Stimulated activated CD8-positive, alpha-beta memory T cell treated with anti-CD3 and anti-CD28 coated beads, Interleukin-4, amount 100 ng/mL, for 24 hours (primary cell): ENCODE results near the gene ZFYVE1.
"Not testable (repeated sequence)": the region's sequence is repeated elsewhere in the genome, so short reads cannot be mapped to it uniquely, and the experiment has no call there.

Experiments
- DNase-seq: peaks from one replicate; pipeline ENCODE4 v3.0.0-alpha.2; 2020; ENCODE audit warnings: low read depth

Gene ZFYVE1, protein sequence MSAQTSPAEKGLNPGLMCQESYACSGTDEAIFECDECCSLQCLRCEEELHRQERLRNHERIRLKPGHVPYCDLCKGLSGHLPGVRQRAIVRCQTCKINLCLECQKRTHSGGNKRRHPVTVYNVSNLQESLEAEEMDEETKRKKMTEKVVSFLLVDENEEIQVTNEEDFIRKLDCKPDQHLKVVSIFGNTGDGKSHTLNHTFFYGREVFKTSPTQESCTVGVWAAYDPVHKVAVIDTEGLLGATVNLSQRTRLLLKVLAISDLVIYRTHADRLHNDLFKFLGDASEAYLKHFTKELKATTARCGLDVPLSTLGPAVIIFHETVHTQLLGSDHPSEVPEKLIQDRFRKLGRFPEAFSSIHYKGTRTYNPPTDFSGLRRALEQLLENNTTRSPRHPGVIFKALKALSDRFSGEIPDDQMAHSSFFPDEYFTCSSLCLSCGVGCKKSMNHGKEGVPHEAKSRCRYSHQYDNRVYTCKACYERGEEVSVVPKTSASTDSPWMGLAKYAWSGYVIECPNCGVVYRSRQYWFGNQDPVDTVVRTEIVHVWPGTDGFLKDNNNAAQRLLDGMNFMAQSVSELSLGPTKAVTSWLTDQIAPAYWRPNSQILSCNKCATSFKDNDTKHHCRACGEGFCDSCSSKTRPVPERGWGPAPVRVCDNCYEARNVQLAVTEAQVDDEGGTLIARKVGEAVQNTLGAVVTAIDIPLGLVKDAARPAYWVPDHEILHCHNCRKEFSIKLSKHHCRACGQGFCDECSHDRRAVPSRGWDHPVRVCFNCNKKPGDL

DNA sequence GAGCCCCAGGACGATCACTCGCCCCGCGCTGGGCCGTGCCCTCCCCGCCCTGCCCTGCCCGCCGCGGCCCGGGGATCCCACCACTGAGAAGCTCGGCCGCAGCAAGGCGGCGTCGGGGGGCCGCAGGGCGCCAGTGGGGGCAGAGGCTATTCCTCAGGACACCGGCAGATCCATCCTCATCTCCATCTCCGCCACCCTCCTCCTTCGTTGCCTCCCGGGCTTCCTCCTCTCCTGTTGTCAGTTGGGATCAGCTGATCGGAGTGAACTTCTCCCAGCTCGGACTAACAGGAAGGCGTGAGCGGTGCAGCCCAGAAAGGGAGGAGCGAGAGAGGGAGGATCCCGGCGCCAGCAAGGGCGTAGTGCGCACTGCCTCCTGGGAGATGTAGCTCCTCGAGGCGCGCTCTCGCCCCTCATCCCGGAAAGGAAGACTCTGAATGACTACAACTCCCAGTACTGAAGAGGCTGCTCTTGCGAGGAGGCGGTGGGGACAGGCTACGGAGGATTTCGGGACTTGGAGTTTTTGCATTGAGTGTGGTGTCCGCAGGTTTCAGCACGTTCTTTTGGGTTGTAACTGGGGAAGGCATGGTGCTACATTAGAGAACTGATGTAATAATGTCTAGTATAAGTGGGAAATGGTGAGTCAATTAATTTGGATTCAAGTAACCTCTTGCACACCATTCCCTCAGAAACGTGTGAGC lies at the start of gene ZFYVE1:
Gene ZFYVE1 (minus strand): TSS at position 262 of the 698 bp plus-strand sequence. CDS start 2,598 bp downstream, outside the sequence.
- DNase-seq, result peak; percentile 84

DNA sequence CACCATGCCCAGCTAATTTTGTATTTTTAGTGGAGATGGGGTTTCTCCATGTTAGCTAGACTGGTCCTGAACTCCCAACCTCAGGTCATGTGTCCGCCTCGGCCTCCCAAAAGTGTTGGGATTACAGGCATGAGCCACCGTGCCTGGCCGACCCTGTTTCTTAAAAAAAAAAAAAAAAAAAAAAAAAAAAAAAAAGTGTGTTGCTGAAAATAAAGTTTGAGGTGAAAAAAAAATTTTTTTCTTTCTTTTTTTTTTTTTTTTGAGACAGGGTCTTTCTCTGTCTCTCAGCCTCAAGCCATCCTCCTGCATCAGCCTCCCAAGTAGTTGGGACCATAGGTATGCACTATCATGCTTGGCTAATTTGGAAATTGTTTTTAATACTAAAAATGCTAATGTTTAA lies 42.7 kb upstream of the ZFYVE1 start:
- DNase-seq, result no peak

DNA sequence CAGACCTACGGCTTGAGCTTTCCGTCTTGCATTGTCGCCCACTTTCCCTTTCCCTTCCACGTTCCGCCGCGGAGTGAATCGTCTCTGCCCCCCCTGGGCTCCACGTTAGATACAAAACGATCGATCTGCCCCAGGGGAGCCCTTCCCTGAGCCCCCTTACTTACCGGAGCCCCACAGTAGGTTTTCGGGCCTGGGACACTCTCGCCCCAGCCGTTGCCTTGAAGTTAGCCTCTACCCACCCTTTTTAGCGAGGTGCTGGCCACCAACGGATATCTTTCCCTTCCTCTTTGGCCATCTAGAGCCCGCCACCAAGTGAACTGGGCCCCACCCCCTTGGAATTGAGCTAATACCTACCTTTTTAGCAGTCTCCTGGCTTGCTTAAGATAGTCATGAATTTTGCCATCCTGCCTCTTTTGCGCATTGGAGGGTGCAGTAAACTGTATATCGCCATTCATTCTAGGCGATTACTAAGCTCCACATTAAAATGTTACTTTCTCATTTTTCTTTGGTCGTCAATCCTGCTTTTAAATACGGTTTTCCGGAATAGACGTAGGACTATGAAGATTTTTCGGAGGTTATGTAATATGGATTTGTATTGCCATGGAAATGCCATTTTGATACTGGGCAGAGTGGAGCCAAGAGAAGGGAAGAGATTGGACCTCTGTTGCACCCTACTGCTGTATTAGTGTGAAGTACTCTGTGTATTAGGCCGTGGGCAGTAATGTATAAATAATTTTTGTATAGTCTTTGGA lies 32.2 kb upstream of the ZFYVE1 start:
- no peak for DNase-seq

DNA sequence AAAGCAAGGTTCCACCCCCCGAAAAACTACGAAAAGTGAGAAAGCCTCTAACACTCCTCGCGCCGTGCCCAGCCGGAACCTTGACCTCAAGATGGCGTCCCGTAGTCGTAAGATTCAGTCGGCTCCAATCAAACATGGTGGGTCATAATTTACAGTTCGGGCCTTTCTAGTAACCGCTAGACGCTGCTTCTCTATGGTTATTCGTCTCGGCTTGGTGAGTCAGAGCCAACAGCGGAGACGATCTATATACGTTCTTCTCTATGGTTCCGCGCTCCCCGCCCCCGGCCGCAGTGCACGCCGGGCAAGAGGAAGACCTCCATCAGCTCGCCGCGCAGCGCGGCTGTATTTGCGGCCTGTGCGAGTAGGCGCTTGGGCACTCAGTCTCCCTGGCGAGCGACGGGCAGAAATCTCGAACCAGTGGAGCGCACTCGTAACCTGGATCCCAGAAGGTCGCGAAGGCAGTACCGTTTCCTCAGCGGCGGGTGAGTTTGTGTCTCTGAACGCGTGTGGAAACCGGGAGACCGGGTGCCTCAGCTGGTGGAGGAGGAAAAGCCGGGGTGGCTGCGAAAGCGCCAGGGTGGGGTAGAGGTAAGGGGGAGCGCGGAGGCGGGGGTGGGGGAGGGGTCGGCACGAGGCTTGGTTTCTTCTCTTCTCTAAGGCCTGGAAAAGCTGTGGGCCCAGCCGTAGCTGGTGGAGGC lies 31.5 kb upstream of the ZFYVE1 start, which contains the start of gene RBM25:
Gene RBM25 (plus strand): TSS at position 311 of the 698 bp plus-strand sequence. CDS start 13,108 bp downstream, outside the sequence.
- DNase-seq, result peak; percentile 89

DNA sequence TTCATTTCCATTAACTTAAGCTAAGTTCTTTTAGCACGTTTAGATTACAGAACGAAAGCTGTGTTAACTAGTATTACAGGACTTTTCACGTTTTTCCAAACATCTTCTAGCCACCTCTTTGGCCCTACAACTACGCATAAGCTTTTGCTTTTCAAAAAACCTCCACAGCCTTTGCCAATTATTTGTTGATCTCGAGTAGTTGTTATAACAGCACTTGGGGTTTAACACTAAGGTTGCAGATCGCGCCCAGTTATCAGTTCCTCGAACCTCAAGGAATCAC lies 31.0 kb upstream of the ZFYVE1 start:
- no peak for DNase-seq

DNA sequence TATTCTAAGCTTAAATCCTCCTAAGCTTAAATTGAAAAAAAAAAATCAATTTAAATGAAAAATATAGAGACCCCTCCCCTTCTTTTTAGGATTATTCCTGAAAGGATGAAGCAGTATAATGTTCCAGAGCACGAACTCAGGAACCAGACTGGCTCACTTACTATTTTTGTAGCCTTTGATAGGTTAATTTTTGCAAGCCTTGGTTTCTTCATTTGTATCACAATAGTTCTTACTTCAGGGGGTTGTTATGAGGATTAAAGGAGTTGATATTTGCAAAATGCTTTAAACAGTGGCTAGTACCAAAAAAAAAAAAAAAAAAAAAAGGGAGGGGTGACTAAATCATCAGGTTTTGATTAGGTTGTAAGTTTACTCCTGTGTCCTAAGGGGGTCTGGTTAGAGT lies 28.3 kb upstream of the ZFYVE1 start:
- no peak for DNase-seq

DNA sequence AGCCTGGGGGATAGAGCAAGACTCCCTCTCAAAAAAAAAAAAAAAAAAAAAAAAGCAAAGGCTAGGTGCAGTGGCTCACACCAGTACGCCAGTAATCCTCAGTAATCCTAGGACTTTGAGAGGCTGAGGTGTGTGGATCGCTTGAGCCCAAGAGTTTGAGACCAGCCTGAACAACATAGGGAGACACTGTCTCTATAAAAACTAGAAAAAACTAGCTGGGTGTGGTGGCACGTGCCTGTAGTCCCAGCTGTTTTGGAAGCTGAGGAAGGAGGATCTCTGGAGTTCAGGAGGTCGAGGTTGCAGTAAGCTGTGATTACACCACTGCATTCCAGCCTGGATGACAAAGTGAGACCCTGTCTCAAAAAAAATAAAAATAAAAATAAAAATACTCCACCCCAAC lies 22.5 kb upstream of the ZFYVE1 start:
- DNase-seq, result no peak

DNA sequence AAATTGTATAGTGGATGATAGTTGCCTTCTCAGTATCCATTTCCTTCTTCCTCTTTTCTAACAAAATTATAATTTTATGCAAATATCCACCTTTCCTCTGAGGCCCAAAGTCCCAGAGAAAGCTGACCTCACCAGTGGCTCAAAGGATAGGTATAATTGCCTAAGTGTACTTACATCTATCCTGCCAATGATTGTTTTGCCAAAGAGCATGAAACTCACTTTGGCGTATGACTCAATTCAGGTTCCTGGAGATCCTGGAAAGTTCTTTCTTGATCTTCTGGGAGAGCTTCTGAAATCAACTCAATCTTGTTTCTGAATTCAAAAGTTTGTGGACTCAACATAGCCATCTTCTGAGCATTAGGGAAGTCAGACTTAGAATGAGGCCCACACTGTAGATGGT lies 20.9 kb upstream of the ZFYVE1 start:
- DNase-seq, result no peak

DNA sequence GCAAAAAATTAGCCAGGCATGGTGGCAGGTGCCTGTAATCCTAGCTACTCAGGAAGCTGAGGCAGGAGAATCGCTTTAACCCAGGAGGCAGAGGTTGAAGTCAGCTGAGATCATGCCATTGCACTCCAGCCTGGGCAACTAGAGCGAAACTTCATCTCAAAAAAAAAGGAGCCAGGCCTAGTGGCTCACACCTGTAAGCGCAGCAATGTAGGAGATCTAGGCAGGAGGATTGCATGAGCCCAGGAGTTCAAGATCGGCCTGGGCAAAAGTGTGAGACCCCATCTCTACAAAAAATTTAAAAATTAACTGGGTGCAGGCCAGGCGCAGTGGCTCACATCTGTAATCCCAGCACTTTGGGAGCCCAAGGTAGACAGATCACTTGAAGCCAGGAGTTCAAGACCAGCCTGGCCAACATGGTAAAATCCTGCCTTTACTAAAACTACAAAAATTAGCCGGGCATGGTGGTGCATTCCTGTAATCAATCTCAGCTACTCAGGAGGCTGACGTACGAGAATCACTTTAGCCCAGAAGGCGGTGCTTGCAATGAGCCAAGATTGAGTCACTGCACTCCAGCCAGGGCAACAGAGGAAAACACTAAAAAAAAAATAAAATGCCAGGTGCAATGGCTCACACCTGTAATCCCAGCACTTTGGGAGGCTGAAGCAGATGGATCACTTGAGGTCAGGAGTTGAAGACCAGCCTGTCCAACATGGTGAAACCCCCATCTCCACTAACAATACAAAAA lies 10.0 kb upstream of the ZFYVE1 start:
- not testable (repeated sequence) for DNase-seq

DNA sequence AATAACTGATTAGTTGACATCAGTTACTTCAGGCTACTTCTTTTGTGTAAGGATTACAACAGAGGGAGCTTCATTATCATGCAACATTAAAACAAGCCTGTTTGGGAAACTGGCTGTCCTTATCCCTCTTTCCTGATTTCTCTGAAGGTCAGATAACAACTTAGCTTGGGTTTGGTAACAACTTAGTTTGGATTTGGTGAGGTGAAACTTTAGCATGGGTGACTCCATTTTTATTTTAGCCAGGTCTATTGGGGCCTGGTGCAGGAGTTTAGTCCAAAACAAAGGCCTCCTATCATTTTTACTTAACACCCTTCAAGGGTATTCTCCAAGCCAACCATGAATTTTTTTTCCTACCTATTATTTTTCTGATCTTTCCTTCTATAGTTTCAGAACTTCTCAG lies 1.1 kb upstream of the ZFYVE1 start:
- no peak for DNase-seq

DNA sequence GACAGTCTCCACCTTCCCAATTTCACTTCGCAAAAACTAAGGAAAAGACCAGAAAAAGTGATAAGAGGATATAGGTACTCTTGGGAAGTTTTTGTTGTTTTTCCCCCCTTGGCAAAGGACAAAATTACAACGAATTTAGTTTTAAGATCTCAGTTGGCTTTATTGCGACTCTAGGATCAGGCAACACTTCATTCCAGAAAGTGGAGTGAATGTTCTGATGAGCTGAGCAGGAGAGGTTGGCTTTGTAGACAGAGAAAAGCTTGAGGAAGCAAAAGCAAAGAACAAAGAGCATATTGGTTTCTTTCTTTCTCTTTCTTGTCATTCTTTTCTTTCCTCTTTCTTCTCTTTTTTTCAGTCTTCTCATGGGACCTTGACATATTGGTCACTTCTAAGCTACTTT lies 640 bp upstream of the ZFYVE1 start:
- no peak for DNase-seq

DNA sequence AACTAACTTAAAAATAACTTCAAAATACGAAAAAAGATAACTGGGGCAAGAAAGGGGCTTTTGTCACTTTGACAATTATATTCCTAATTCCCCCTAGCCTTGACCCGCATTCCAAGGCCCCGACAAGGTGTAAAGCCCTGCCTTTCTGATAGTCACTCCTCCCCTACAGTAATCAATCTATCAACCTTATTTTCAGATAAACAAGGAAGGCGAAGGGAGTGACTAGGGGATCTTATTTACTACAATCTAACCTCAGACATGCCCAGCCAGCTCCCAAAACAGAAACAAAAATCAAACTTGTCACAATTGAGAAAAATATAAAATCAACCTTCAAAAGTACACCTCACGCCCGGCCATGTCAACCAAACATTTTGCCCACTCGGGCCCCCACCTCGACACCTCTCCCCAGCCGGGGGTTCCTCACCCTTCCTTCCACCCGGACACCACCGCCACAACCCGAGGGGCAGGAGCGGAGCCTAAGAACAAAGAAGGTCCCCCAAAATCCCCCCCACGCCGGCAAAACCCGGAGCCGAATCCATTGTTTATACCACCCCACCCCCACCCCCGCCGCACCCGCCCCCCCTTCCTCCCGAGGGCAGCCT lies 562 bp downstream of the ZFYVE1 start:
- no peak for DNase-seq

DNA sequence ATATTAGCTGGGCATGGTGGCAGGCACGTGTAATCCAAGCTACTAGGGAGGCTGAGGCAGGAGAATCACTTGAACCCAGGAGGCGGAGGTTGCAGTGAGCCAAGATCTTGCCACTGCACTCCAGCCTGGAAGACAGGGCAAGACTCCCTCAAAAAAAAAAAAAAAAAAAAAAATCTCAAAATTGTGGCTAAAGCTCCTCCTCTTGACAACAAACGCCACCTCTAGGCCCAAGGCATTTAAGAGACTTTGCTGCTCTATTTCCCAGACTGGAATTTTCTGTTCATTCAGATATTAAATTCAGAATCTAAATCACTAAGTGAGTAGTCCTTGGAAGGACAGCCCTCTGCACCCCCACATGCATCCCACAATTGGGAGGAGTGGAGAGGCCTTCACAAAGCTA lies 1.4 kb downstream of the ZFYVE1 start:
- DNase-seq, result no peak

DNA sequence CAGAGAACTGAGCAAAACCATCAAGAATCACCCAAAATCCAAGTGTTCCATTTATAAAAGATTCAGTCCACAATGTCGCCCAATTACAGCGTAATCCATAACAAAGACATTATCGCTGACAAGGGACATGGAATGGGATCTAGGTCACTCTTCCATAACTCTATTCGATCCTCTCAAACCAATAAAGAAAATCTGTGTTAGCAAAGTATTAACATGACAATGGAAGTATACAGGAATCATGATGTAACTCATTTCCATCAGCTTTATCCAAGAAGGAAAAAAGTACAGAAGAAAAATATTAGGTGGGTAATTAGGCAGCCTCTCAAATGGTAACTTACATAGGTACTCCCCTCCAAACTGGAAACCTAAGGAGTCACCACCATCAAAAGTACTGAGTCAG lies 4.9 kb downstream of the ZFYVE1 start:
- DNase-seq, result no peak

DNA sequence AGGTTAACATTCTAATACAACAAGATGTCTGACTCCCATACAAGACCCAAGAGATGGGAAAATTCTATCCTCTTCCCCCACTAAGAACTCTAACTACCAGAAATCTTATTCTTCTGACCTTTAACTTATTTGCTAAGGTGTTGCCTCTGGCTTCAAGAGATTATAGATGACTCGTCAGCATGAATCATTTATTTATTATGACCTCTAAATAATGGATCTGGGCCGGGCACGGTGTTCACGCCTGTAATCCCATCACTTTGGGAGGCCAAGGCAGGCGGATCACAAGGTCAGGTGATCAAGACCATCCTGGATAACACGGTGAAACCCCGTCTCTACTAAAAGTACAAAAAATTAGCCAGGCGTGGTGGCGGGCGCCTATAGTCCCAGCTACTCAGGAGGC lies 10.9 kb downstream of the ZFYVE1 start:
- not testable (repeated sequence) for DNase-seq

DNA sequence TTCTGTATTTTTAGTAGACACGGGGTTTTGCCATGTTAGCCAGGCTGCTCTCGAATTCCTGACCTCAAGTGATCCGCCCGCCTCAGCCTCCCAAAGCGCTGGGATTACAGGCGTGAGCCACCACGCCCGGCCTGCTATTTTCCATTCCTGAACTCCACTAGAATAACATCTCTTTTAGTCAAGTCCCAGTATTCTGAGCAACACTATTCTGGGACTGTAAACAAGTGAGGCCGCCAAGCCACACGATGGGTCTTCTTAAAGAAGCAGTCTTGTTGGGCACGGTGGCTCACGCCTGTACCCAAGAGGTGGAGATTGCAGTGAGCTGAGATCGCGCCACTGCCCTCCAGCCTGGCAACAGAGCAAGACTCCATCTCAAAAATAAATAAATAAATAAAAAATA lies 11.4 kb downstream of the ZFYVE1 start:
- not testable (repeated sequence) for DNase-seq

DNA sequence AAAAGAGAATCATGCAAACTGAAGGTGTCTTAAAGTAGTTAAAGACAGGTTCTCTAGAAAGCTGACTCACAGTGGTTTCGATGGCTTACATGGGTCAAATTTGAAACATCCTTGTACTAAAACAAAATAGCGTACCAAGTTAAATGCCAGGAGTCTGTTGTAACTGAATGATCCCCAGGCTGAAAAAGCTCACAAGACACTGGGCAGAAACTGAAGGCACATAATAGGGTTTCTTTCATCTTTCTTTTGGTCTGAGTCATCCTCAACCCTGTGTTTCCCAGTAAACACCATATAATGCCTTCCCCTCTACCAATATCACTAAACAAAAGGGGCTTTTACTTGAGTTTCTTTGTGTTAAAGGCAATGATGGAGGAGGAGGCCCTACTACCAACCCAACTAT lies 12.8 kb downstream of the ZFYVE1 start:
- DNase-seq, result no peak

DNA sequence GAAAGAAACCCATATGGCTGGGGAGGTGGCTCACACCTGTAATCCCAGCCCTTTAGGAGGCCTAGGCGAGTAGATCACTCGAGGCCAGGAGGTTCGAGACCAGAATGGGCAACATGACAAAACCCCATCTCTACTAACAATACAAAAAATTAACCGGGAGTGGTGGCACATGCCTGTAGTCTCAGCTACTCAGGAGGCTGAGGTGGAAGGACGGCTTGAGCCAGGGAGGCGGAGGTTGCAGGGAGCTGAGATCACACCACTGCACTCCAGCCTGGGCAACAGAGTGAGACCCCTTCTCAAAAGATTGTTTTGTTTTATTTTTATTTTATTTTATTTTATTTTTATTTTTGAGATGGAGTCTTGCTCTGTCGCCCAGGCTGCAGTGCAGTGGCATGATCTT lies 15.7 kb downstream of the ZFYVE1 start:
- DNase-seq, result not testable (repeated sequence)

DNA sequence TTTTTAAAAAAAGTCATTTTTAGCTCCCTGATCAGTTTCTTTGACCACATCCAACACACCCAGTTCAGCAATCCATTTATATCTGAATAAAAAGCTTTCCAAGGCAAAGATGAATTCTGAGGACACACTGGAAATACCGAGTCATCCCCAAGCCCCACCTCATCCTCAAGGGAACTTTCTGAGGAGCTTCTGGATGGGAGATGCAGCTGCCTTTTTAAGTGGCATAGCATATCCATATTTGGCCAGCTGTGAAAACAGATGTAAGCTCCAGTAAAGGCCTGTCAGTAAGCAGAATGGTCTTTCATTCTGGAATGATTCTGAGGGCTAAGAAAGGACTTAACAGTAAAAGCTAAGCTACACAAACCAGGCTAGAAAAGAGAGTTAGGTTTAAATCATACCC lies 18.4 kb downstream of the ZFYVE1 start:
- no peak for DNase-seq

DNA sequence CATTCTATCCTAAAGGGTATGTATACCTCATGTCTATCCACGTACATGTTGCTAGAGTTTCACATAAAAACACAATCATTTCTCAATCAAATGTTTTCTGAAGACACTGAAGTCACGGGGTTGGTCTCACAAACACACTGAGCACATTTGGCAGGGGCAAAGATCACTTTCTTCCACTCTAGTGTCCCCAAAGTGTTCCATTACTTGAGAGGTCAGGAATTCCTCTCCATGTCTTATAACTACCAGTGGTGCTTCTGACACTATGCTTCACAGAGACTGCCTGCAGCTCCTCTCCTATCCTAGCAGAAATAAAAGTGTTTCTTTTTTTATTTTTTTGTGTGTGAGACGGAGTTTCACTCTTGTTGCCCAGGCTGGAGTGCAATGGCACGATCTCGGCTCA lies 19.1 kb downstream of the ZFYVE1 start:
- DNase-seq, result no peak
